ENCODE measurements around the gene GARIN5B.

DNA sequence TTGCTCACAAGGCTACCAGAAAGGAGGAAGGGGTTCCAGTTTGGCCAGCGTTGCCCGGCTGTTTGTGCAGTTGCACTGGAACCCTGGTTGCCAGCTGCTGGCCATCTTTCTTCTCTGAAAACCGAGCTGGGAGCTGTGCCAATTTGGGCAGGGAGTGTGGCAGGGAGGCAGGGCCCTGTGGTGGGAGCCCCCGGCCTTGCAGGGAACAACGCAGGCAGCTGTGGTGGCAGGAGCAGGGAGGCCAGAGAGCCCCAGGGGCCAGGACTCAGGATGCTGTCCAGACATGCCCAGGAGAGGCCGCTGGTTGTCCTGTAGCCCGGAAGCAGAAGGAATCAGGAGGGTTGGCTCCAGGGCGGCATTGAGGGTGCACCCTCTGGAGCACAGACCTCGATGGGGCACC is 18.6 kb downstream of the GARIN5B start:
- TF ChIP-seq POLR2AphosphoS5 (IDR thresholded peaks at IDR 0.05; ENCODE audit: low read depth, low read length): no peak
- TF ChIP-seq POU2F2 (IDR thresholded peaks at IDR 0.05; ENCODE audit: low read depth, low read length): no peak
- TF ChIP-seq POLR2A (IDR thresholded peaks at IDR 0.05; ENCODE audit: low read depth, low read length): no peak
- no peak for TF ChIP-seq SPI1 (IDR thresholded peaks at IDR 0.05; ENCODE audit: low read depth, low read length)
- TF ChIP-seq TAF1 (IDR thresholded peaks at IDR 0.05; ENCODE audit: low read depth, low read length): no peak
- TF ChIP-seq PAX5 (IDR thresholded peaks at IDR 0.05; ENCODE audit: insufficient read depth, low read length, severe bottlenecking): no peak
